Skeletal muscle cell (primary cell): ENCODE results near the gene NEURL3.
"Not testable (repeated sequence)": the region's sequence is repeated elsewhere in the genome, so short reads cannot be mapped to it uniquely, and the experiment has no call there.

Experiments used
- DNase-seq: peaks from one replicate; pipeline ENCODE4 v3.0.0-alpha.2; 2010; ENCODE audit warnings: low read depth
- H3K4me3 ChIP-seq: 2 replicates; pipeline ENCODE4 v1.5.1; 2011; ENCODE audit warnings: low read depth, mild to moderate bottlenecking, control low read depth, low read length, moderate library complexity

The NEURL3 gene

GRCh38 chr2:96510931-96511595 lies 5.9 kb upstream of the NEURL3 start:
- no peak overlapping the region for H3K4me3 ChIP-seq
- DNase-seq = no peak

GRCh38 chr2:96509847-96510230 lies 4.7 kb upstream of the NEURL3 start:
- no peak overlapping the region for H3K4me3 ChIP-seq
- DNase-seq = no peak

- H3K4me3 ChIP-seq = no peak overlapping the region
Observed at GRCh38 chr2:96509114-96509846, 4.1 kb upstream of the NEURL3 start.

GRCh38 chr2:96508521-96509113 lies 3.5 kb upstream of the NEURL3 start:
- DNase-seq = no peak
- H3K4me3 ChIP-seq = no peak overlapping the region

More at GRCh38 chr2:96509114-96509846, 4.1 kb upstream of the NEURL3 start:
- DNase-seq = peak; percentile 50

GRCh38 chr2:96507957-96508520 lies 2.9 kb upstream of the NEURL3 start:
- DNase-seq = no peak
- H3K4me3 ChIP-seq = peak overlapping the region; percentile 36

GRCh38 chr2:96506907-96507240 lies 1.7 kb upstream of the NEURL3 start:
- no peak overlapping the region for H3K4me3 ChIP-seq
- DNase-seq = no peak

GRCh38 chr2:96506016-96506906 lies 1.1 kb upstream of the NEURL3 start:
- H3K4me3 ChIP-seq = no peak overlapping the region
- no peak for DNase-seq

GRCh38 chr2:96503637-96504243 lies 1.4 kb downstream of the NEURL3 start:
- no peak for DNase-seq
- no peak overlapping the region for H3K4me3 ChIP-seq

GRCh38 chr2:96502891-96503636 lies 2.1 kb downstream of the NEURL3 start:
- no peak overlapping the region for H3K4me3 ChIP-seq
- no peak for DNase-seq

- H3K4me3 ChIP-seq = no peak overlapping the region
- no peak for DNase-seq
Observed at GRCh38 chr2:96501886-96502810, 3.0 kb downstream of the NEURL3 start.

GRCh38 chr2:96501471-96501874 lies 3.7 kb downstream of the NEURL3 start:
- no peak overlapping the region for H3K4me3 ChIP-seq
- DNase-seq = no peak

- H3K4me3 ChIP-seq = no peak overlapping the region
- no peak for DNase-seq
Observed at GRCh38 chr2:96500385-96501066, 4.6 kb downstream of the NEURL3 start.

GRCh38 chr2:96499061-96499960 lies 5.8 kb downstream of the NEURL3 start:
- H3K4me3 ChIP-seq = no peak overlapping the region
- DNase-seq = no peak

- DNase-seq, H3K4me3 ChIP-seq: not testable (repeated sequence)
Observed at GRCh38 chr2:96498611-96499010, 6.5 kb downstream of the NEURL3 start.

GRCh38 chr2:96498021-96498431 lies 7.1 kb downstream of the NEURL3 start:
- H3K4me3 ChIP-seq = no peak overlapping the region
- no peak for DNase-seq
